Trophoblast cell (in vitro differentiated cells and primary cell): ENCODE measurements around the gene ZNF778.
"Not testable (repeated sequence)": the region's sequence is repeated elsewhere in the genome, so short reads cannot be mapped to it uniquely, and the experiment has no call there.

ENCODE experiments used
- DNase-seq, 2 donors: peaks; one replicate each; pipeline ENCODE4 v3.0.0-alpha.2; 2016
- H2AFZ ChIP-seq: 2 replicates; pipeline ENCODE4 v1.6.1; 2013; ENCODE audit warnings: low read length, moderate library complexity, mild to moderate bottlenecking; ENCODE audit not compliant: insufficient read depth, poor library complexity
- H2AK5ac ChIP-seq: 2 replicates; pipeline ENCODE4 v1.6.1; 2013; ENCODE audit warnings: mild to moderate bottlenecking, low read length
- H2BK120ac ChIP-seq: 2 replicates; pipeline ENCODE4 v1.6.1; 2013; ENCODE audit warnings: low read length, mild to moderate bottlenecking, moderate library complexity; ENCODE audit not compliant: insufficient read depth, poor library complexity
- H2BK12ac ChIP-seq: 2 replicates; pipeline ENCODE4 v1.6.1; 2013; ENCODE audit warnings: mild to moderate bottlenecking, low read length, moderate library complexity
- H2BK5ac ChIP-seq: 2 replicates; pipeline ENCODE4 v1.6.1; 2013; ENCODE audit warnings: low read length, low read depth, moderate library complexity, mild to moderate bottlenecking; ENCODE audit not compliant: poor library complexity
- H3K14ac ChIP-seq: 2 replicates; pipeline ENCODE4 v1.6.1; 2013; ENCODE audit warnings: mild to moderate bottlenecking, low read length
- H3K18ac ChIP-seq: 2 replicates; pipeline ENCODE4 v1.6.1; 2013; ENCODE audit warnings: mild to moderate bottlenecking, low read length
- H3K23ac ChIP-seq: 2 replicates; pipeline ENCODE4 v1.6.1; 2013; ENCODE audit warnings: low read length
- H3K27ac ChIP-seq: 2 replicates; pipeline ENCODE4 v1.5.1; 2013; ENCODE audit warnings: low read depth, mild to moderate bottlenecking, inconsistent platforms, low read length, moderate library complexity
- H3K27me3 ChIP-seq: 2 replicates; pipeline ENCODE4 v1.6.1; 2013; ENCODE audit warnings: inconsistent platforms, mild to moderate bottlenecking, low read length, moderate library complexity; ENCODE audit not compliant: insufficient read depth
- H3K36me3 ChIP-seq, 2 experiments: 1 replicate in 1 of 2; 2 replicates in 1 of 2; pipeline ENCODE4 v1.6.1; 2013; ENCODE audit warnings: low read length in 2 of 2, mild to moderate bottlenecking in 2 of 2, moderate library complexity in 1 of 2; ENCODE audit not compliant: insufficient read depth in 2 of 2, control insufficient read depth in 1 of 2
- H3K4ac ChIP-seq: 2 replicates; pipeline ENCODE4 v1.6.1; 2013; ENCODE audit warnings: low read depth, mild to moderate bottlenecking, low read length, moderate library complexity
- H3K4me1 ChIP-seq, 2 experiments: 1 replicate in 1 of 2; 2 replicates in 1 of 2; pipeline ENCODE4 v1.6.1; 2013; ENCODE audit warnings: low read length in 2 of 2, mild to moderate bottlenecking in 2 of 2, moderate library complexity in 1 of 2; ENCODE audit not compliant: insufficient read depth in 2 of 2, control insufficient read depth in 1 of 2
- H3K4me2 ChIP-seq: 2 replicates; pipeline ENCODE4 v1.6.1; 2013; ENCODE audit warnings: inconsistent platforms, mild to moderate bottlenecking, low read length, moderate library complexity
- H3K4me3 ChIP-seq: 2 replicates; pipeline ENCODE4 v1.5.1; 2013; ENCODE audit warnings: mild to moderate bottlenecking, low read depth, low read length, inconsistent platforms
- H3K79me1 ChIP-seq: one replicate; pipeline ENCODE4 v1.6.1; 2013; ENCODE audit warnings: low read length
- H3K79me2 ChIP-seq: 2 replicates; pipeline ENCODE4 v1.6.1; 2013; ENCODE audit warnings: low read length, mild to moderate bottlenecking; ENCODE audit not compliant: control insufficient read depth, insufficient read depth, poor library complexity
- H3K9ac ChIP-seq: 2 replicates; pipeline ENCODE4 v1.6.1; 2013; ENCODE audit warnings: mild to moderate bottlenecking, low read length
- H3K9me3 ChIP-seq: 2 replicates; pipeline ENCODE4 v1.6.1; 2013; ENCODE audit warnings: low read depth, mild to moderate bottlenecking, control low read depth, inconsistent platforms, low read length; ENCODE audit not compliant: insufficient read depth
- H4K12ac ChIP-seq: 2 replicates; pipeline ENCODE4 v1.6.1; 2013; ENCODE audit warnings: low read depth, mild to moderate bottlenecking, low read length, moderate library complexity
- H4K8ac ChIP-seq: 2 replicates; pipeline ENCODE4 v1.6.1; 2013; ENCODE audit warnings: low read depth, mild to moderate bottlenecking, low read length, moderate library complexity
- H4K91ac ChIP-seq: one replicate; pipeline ENCODE4 v1.6.1; 2013; ENCODE audit warnings: low read depth, mild to moderate bottlenecking, low read length, moderate library complexity
- WGBS: extraction: QIAGEN DNeasy Blood & Tissue Kit; methylation state at CpG from one replicate; pipeline ENCODE4 v1.1.7; 2013; ENCODE audit warnings: missing lambda C conversion rate; ENCODE audit not compliant: insufficient read length, insufficient coverage; ENCODE audit errors: extremely low coverage; 5-methylcytosine and 5-hydroxymethylcytosine counted together

The ZNF778 gene

DNA sequence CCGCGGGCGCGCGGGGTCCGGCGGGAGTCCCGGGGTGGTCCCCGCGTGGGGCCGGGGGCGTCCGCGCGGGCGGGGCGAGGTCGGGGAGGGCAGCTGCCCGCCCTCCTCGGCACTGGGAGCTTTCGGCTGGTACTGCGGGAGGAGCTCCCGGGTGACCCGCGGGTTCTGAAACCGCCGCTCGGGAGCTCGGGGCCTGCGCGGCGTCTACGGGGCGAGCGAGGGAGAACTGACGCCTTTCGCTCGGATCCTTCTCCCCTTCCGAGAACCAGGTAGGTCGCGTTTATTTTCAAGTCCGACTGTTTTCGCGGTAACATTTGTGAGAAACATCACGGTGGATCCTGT is 30.2 kb downstream of the ZNF778 start:
- not testable (repeated sequence) for H3K36me3 ChIP-seq, H3K4me3 ChIP-seq, H3K14ac ChIP-seq, H3K9ac ChIP-seq, H2BK12ac ChIP-seq, H4K91ac ChIP-seq, H3K4me1 ChIP-seq, H4K8ac ChIP-seq, H3K27ac ChIP-seq, H3K79me2 ChIP-seq, H3K18ac ChIP-seq, H3K4ac ChIP-seq, H3K23ac ChIP-seq, H2BK5ac ChIP-seq, H2AK5ac ChIP-seq, H2BK120ac ChIP-seq, H2AFZ ChIP-seq, H4K12ac ChIP-seq, H3K79me1 ChIP-seq, H3K27me3 ChIP-seq
- H3K9me3 ChIP-seq: peaks cover 15% of the 10 kb centered on the region
- H3K4me2 ChIP-seq: peak overlapping the region; percentile 54
- peak; percentile 31 to 53 for DNase-seq
- no CpG with 5 or more reads among the region's 45 CpGs for WGBS

DNA sequence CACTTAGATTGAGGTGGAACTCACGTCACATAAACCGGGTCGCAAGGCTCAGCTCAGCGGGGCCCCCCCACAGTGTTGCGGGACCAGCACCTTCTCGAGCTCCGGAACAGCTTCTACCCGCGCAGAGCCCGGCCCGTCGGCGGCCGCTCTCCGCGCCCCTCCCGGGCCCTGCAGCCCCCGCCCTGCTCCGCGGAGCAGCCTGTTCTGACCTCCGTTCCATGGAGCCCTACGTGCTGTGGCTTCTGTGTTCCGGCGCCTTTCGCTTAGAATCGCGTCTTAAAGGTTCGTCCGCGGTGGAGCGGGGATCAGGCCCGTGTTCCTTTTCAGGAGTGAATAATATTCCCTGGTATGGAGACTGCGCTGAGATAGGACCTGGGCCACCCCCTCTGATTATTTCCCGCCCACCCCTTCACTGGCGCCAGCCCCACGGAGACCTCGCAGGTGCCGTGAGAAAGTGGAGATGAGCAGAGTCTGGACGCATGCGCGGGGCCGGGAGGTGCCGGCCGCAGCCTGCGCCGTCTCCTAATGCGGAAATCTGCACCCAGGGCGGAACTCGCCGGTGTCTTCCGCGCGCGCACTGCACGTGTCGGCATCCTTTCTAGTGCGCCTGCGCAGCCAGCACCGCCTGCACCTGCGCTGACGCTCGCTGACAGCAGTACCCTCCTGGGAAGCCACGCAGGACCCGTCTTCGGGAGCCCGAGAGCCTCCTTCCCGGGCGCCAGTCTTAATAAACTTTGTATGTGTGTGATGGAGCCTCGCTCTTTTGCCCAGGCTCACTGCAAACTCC is 30.9 kb downstream of the ZNF778 start:
- Histone ChIP-seq H3K14ac (no peak overlapping the region), H3K27me3 (no peaks in the 10 kb centered on the region), H3K79me1 (peaks cover 4% of the 10 kb centered on the region), H3K4me1 (peaks cover 4 to 5% of the 10 kb centered on the region in 2 experiments), H3K4me3 (no peak overlapping the region), H2BK5ac (no peak overlapping the region), H2AFZ (no peak overlapping the region), H3K9ac (no peak overlapping the region), H2AK5ac (no peak overlapping the region), H3K79me2 (peaks cover 2% of the 10 kb centered on the region), H3K18ac (no peak overlapping the region), H3K27ac (no peak overlapping the region), H3K36me3 (no peaks in the 10 kb centered on the region), H4K91ac (no peak overlapping the region), H2BK12ac (no peak overlapping the region), H3K9me3 (peaks cover 15% of the 10 kb centered on the region), H3K23ac (no peak overlapping the region), H4K12ac (no peak overlapping the region), H2BK120ac (no peak overlapping the region), H4K8ac (no peak overlapping the region), H3K4ac (no peak overlapping the region), H3K4me2 (peak overlapping the region; percentile 54)
- WGBS: no CpG with 5 or more reads among the region's 69 CpGs
- DNase-seq: peak; percentile 90 to 94

DNA sequence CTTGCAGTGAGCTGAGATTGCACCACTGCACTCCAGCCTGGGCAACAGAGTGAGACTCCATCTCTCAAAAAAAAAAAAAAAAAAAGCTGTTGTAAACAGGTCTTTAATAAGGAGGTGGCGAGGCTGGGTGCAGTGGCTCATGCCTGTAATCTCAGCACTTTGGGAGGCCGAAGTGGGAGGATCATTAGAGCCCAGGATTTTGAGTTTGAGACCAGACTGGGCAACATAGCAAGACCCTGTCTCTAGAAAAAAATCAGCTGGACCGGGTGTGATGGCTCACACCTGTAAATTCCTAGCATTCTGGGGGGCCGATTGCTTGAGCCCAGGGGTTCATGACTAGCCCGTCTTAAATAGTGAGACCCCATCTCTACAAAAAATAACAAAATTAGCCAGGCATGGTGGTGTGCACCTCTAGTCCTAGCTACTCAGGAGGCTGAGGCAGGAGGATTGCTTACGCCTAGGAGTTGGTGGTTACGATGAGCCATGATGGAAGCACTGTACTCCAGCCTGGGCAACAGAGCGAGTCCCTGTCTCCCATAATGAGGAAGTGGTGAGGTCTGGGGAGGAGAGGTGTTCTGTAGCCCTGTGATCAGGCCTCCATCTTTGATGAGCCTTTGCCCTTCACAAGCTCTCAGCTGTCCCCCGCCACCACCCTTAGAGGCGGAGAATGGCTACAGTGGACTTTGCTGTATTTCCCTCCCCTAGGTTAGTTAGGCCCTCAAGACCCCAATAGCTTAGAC is 36.2 kb downstream of the ZNF778 start:
- H2AK5ac ChIP-seq: no peak overlapping the region
- H3K27me3 ChIP-seq: peaks cover 9% of the 10 kb centered on the region
- no peak overlapping the region for H3K18ac ChIP-seq
- H3K4me1 ChIP-seq: peaks cover 2 to 3% of the 10 kb centered on the region in 2 experiments
- DNase-seq: no peak
- H2AFZ ChIP-seq: no peak overlapping the region
- no peak overlapping the region for H3K4ac ChIP-seq
- H4K91ac ChIP-seq: no peak overlapping the region
- peaks cover 11% of the 10 kb centered on the region for H3K9me3 ChIP-seq
- H3K4me2 ChIP-seq: no peak overlapping the region
- no CpG with 5 or more reads among the region's 10 CpGs for WGBS
- no peak overlapping the region for H3K27ac ChIP-seq
- no peak overlapping the region for H4K12ac ChIP-seq
- no peak overlapping the region for H3K23ac ChIP-seq
- H2BK12ac ChIP-seq: no peak overlapping the region
- H2BK120ac ChIP-seq: no peak overlapping the region
- H2BK5ac ChIP-seq: no peak overlapping the region
- H3K79me1 ChIP-seq: peaks cover 2% of the 10 kb centered on the region
- H4K8ac ChIP-seq: no peak overlapping the region
- no peaks in the 10 kb centered on the region for H3K79me2 ChIP-seq
- no peaks in the 10 kb centered on the region for H3K36me3 ChIP-seq
- H3K9ac ChIP-seq: no peak overlapping the region
- no peak overlapping the region for H3K14ac ChIP-seq
- no peak overlapping the region for H3K4me3 ChIP-seq

DNA sequence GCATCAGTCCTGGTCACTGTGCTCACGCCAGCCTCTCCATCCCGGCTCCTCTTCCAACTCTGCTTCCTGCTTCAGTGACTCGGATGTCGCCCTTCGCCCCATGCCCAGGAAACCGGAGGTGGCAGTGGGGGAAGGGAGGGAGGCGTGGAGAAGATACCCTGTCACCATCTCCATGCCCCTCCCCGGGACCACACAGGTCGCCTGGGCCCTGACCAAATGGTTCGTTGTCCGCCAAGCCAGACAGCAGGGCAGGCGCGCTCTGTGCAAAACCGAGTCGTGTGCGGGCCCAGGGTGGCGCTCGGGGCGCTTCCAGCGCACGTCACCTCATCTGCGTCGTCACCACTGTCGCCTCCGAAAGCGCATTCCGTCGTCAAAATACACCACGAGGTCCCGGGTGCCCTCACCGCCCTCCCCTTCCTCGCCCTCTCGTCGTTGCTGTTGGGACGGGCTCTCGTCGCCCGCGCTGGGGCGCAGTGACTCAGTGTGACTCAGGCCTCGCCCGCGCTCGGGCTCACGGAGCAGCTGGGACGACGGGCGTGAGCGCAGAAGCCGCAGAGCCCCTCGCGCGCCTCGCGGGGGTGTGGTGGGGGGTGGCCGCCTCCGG is 39.2 kb downstream of the ZNF778 start:
- Histone ChIP-seq H3K23ac (no peak overlapping the region), H3K27ac (no peak overlapping the region), H2AFZ (no peak overlapping the region), H3K4me1 (peaks cover 2 to 3% of the 10 kb centered on the region in 2 experiments), H2BK120ac (no peak overlapping the region), H3K27me3 (peaks cover 9% of the 10 kb centered on the region), H3K79me1 (peaks cover 2% of the 10 kb centered on the region), H4K91ac (no peak overlapping the region), H2BK12ac (no peak overlapping the region), H3K9me3 (peaks cover 8% of the 10 kb centered on the region), H3K14ac (no peak overlapping the region), H3K36me3 (no peaks in the 10 kb centered on the region), H3K4me2 (peak overlapping the region; percentile 40), H3K4ac (no peak overlapping the region), H2BK5ac (no peak overlapping the region), H3K4me3 (peak overlapping the region; percentile 47), H4K8ac (no peak overlapping the region), H3K9ac (no peak overlapping the region), H3K79me2 (no peaks in the 10 kb centered on the region), H3K18ac (no peak overlapping the region), H2AK5ac (no peak overlapping the region), H4K12ac (no peak overlapping the region)
- no CpG with 5 or more reads among the region's 57 CpGs for WGBS
- peak; percentile 31 to 44 for DNase-seq
